HG03175 (cell line): Measurements from ENCODE around the gene MINDY1.

Experiments used
- ATAC-seq: cut with Tn5 transposase; IDR thresholded peaks from one replicate; pipeline ENCODE4 v1.9.1; 2021; ENCODE audit warnings: mild to moderate bottlenecking, moderate library complexity; ENCODE audit not compliant: unreplicated experiment

The MINDY1 gene

GRCh38 chr1:150968491-150968890, 38.2 kb downstream of the MINDY1 start:
- no peak for ATAC-seq

- no peak for ATAC-seq
These were observed 38.8 kb downstream of the MINDY1 start for GRCh38 chr1:150967936-150968335.

GRCh38 chr1:150966011-150966410, 40.7 kb downstream of the MINDY1 start:
- ATAC-seq: no peak

DNA sequence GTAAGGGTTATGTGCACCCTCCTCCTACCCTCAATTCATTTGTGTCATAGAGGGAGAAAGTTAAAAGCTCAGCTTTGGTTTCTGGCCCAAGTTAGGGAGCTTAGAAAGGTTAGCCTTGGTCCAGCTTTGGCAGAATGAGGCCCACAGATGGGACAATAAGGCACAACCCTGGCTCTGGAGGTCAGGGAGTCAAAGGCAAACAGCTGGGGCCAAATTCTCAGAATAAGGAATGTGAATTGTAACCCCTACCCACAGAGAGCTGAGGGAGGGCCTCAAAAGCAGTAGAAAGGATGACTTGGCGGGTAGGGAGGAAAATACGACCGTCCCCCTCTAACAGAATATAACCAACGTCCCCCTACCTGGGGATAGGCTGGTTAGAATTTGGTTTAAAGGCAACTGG, 41.1 kb downstream of the MINDY1 start:
- ATAC-seq: no peak

DNA sequence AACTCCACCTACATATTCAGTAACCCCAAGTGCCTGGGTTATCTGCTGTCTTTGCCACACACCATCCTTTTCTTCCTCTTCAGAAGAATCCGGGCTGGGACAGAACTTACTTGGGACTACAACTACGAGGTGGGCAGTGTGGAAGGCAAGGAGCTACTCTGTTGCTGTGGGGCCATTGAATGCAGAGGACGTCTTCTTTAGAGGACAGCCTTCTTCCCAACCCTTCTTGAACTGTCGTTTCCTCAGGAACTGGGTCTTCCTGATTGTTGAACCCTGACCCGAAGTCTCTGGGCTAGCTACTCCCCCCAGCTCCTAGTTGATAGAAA, 42.6 kb downstream of the MINDY1 start:
- no peak for ATAC-seq

- ATAC-seq: no peak
These were observed 43.2 kb downstream of the MINDY1 start for GRCh38 chr1:150963321-150964163.

DNA sequence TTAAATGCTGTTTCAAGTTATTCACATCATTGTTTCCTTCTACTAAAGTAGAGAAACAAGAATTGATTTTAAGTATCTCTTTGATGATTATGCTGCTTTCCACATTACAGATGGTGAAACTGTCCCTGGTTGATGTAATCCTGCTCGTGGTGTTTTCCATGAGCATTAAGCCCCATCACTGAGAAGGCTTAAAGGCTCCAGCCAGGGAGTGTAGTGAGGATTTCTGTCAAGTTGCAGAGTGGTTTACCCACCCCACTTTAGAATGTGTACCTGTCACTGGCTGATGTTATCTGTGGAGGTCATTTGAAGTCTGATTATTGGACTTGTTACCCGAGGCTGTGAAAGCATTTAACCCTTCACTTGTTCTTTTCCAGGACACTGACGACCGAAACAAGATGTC, 44.9 kb downstream of the MINDY1 start:
- no peak for ATAC-seq

DNA sequence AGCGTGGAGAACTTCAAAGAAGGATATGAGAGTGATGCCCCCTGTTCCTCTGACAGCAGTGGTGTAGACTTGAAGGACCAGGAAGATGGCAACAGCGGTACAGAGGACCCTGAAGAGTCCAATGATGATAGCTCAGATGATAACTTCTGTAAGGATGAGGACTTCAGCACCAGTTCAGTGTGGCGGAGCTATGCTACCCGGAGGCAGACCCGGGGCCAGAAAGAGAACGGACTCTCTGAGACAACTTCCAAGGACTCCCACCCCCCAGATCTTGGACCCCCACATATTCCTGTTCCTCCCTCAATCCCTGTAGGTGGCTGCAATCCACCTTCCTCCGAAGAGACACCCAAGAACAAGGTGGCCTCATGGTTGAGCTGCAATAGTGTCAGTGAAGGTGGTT, 46.1 kb downstream of the MINDY1 start:
- ATAC-seq: no peak

DNA sequence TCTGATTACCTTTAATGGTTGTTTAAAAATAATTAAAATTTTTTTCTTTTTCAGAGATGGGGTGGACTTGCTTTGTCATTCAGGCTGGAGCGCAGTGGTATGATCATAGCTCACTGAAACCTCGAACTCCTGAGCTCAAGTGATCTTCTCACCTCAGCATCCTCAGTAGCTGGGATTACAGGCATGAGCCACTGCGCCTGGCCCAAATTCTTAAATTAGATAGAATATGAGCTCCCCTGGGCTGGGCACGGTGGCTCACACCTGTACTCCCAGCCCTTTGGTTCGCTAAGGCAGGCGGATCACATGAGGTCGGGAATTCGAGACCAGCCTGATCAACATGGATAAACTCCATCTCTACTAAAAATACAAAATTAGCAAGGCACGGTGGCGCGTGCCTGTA, 49.0 kb downstream of the MINDY1 start:
- no peak for ATAC-seq

DNA sequence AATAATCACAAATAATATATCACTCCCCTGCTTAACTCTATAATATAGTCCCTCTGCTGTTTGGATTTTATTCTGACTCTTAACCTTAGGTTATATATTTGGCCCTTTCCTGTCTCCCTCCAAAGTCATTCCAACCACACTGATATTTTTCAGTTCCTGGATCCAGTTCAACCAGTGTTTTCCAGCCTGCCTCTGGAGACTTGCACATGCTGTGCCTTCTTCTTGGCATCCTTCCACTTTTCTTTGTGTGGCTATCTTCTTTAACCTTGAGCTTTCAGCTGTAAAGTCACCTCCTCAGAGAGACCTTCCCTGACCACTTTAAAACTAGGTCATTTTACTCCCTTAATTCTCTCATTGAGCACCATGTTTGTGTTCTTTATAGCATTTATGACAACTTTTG, 51.4 kb downstream of the MINDY1 start:
- no peak for ATAC-seq

DNA sequence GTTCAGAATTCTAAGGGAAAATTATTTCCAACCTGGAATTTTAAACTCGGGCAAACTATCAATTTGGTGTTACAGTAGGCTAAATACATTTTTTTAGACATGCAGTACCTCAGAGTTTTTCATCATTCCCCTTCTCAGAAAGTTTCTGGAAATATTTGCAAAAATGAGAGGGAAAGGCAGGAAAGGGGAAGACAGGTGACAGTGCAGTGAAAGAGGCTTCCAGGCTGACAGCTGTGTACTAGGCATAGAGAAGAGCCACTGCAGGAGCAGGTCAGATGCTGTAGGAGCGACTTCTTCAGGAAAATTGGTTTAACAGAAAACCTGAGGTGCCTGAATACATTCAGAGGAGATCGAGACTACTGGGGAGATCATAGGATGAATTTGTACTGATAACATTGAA, 52.0 kb downstream of the MINDY1 start:
- no peak for ATAC-seq
